Neural cell (in vitro differentiated cells): ENCODE measurements around the gene SPDYE11.
"Not testable (repeated sequence)": the region's sequence is repeated elsewhere in the genome, so short reads cannot be mapped to it uniquely, and the experiment has no call there.

Source experiments
- POLR2AphosphoS5 ChIP-seq: IDR thresholded peaks from 2 replicates; pipeline ENCODE4 v1.6.1; 2012
- RAD21 ChIP-seq: fragments of 450-650 bp; conservative IDR thresholded peaks from 2 replicates; pipeline ENCODE4 v1.6.1; 2014; ENCODE audit warnings: antibody characterized with exemption, mild to moderate bottlenecking, moderate library complexity
- TF ChIP-seq, protein P1 (sequence below): fragments of 450-650 bp; IDR thresholded peaks from 2 replicates; pipeline ENCODE4 v1.5.1; 2014; ENCODE audit warnings: antibody characterized with exemption, mild to moderate bottlenecking, moderate library complexity; ENCODE audit not compliant: poor library complexity, severe bottlenecking

DNA sequence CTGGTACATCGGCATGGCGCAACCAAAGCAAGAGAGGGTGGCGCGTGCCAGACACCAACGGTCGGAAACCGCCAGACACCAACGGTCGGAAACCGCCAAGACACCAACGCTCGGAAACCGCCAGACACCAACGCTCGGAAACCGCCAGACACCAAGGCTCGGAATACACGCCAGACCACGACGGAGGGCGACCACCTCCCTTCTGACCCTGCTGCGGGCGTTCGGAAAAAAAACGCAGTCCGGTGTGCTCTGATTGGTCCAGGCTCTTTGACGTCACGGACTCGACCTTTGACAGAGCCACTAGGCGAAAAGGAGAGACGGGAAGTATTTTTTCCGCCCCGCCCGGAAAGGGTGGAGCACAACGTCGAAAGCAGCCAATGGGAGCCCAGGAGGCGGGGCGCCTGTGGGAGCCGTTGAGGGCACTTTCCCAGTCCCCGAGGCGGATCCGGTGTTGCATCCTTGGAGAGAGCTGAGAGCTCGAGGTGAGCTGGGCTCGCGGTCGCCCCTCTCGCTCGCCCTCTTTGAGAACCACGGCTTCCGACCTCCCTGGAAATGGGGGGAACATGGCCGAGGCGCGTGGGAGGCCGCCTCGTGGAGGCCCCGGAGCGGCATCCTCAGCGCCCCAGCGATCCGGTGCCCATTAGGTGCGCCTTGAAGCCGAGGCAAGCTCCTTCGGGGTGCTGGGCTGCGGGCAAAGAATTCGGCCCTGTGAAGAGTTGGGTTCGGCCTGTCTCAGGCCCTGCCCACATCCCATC is 51.8 kb downstream of the SPDYE11 start:
- TF ChIP-seq, protein P1, sequence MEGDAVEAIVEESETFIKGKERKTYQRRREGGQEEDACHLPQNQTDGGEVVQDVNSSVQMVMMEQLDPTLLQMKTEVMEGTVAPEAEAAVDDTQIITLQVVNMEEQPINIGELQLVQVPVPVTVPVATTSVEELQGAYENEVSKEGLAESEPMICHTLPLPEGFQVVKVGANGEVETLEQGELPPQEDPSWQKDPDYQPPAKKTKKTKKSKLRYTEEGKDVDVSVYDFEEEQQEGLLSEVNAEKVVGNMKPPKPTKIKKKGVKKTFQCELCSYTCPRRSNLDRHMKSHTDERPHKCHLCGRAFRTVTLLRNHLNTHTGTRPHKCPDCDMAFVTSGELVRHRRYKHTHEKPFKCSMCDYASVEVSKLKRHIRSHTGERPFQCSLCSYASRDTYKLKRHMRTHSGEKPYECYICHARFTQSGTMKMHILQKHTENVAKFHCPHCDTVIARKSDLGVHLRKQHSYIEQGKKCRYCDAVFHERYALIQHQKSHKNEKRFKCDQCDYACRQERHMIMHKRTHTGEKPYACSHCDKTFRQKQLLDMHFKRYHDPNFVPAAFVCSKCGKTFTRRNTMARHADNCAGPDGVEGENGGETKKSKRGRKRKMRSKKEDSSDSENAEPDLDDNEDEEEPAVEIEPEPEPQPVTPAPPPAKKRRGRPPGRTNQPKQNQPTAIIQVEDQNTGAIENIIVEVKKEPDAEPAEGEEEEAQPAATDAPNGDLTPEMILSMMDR, result not testable (repeated sequence)
- peak; percentile 86 for TF ChIP-seq POLR2AphosphoS5
- not testable (repeated sequence) for TF ChIP-seq RAD21
